ENCODE measurements around the gene LRRC63.

DNA sequence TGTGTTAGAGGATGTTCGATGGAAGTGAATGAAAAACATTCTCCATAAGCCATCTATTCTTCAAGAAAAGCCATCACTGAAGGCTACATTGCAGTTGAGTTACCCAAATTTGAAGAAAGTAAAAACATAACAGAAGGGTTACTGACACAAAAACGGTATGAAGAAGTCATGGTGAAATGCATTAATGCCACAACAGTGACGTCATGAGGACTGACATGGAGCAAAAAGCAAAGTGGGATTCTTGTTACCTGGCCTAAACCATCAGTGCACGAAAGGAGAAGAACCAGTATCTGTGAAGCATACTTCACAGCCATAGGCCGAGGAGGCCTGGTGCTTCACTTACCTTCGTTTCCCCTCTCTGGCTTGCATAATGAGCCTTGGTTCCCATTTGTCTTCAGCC lies 58.7 kb downstream of the LRRC63 start:
- TF ChIP-seq POLR2AphosphoS5 (IDR thresholded peaks at IDR 0.05): no peak
- TF ChIP-seq, protein P1, sequence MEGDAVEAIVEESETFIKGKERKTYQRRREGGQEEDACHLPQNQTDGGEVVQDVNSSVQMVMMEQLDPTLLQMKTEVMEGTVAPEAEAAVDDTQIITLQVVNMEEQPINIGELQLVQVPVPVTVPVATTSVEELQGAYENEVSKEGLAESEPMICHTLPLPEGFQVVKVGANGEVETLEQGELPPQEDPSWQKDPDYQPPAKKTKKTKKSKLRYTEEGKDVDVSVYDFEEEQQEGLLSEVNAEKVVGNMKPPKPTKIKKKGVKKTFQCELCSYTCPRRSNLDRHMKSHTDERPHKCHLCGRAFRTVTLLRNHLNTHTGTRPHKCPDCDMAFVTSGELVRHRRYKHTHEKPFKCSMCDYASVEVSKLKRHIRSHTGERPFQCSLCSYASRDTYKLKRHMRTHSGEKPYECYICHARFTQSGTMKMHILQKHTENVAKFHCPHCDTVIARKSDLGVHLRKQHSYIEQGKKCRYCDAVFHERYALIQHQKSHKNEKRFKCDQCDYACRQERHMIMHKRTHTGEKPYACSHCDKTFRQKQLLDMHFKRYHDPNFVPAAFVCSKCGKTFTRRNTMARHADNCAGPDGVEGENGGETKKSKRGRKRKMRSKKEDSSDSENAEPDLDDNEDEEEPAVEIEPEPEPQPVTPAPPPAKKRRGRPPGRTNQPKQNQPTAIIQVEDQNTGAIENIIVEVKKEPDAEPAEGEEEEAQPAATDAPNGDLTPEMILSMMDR (IDR thresholded peaks at IDR 0.05): no peak
